ENCODE results near the gene RANBP3L.
"Not testable (repeated sequence)": the region's sequence is repeated elsewhere in the genome, so short reads cannot be mapped to it uniquely, and the experiment has no call there.

The RANBP3L gene

GRCh38 chr5:36202521-36202961, 99.2 kb downstream of the RANBP3L start:
- DNase-seq = no peak

DNA sequence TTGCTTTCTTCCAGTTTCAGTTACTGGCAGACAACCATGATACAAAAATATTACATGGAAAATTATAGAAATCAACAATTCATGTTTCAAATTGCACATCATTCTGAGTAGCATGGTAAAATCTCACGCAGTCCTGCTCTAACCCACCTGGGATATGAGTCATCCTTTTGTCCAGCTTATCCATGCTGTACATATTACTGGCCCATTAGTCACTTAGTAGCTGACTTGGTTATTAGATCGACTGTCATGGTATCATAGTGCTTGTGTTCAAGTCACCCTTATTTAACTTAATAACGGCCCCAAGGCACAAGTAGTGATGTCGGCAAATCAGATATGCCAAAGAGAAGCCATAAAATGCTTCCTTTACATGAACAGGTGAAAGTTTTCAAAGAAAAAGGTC, 101.2 kb downstream of the RANBP3L start:
- no peak for DNase-seq

- no peak for DNase-seq
These were observed 102.1 kb downstream of the RANBP3L start for GRCh38 chr5:36199620-36200019.

- DNase-seq = not testable (repeated sequence)
These were observed 102.9 kb downstream of the RANBP3L start for GRCh38 chr5:36198783-36199182.

Measured in NCI-H1048 (cell line).